Common myeloid progenitor, CD34-positive (primary cell): ENCODE data around the gene OR10K1.

ENCODE experiments used
- CTCF ChIA-PET: fragments of 350-600 bp; sonication (Branson Sonifier 250); formaldehyde crosslinking; loops from one replicate; lab custom pipeline; 2021; ENCODE audit warnings: antibody characterized with exemption; lab: Charles Lee
- POLR2A ChIA-PET: fragments of 350-600 bp; sonication (Branson Sonifier 250); formaldehyde crosslinking; loops from one replicate; lab custom pipeline; 2021; ENCODE audit warnings: antibody characterized with exemption; lab: Charles Lee
- DNase-seq, 3 donors: peaks; one replicate each; pipeline versions ENCODE4 v3.0.0 to v3.0.0-alpha.2; 2013
- H3K27ac ChIP-seq, 2 experiments: 1 replicate in 1 of 2; 2 replicates in 1 of 2; pipeline ENCODE4 v1.7.0; 2013; ENCODE audit warnings: inconsistent platforms in 2 of 2, low read length in 2 of 2, mild to moderate bottlenecking in 2 of 2, low read depth in 1 of 2, moderate library complexity in 1 of 2; ENCODE audit not compliant: severe bottlenecking in 2 of 2, insufficient read depth in 1 of 2, poor library complexity in 1 of 2
- H3K27me3 ChIP-seq, 5 experiments: replicated peaks in 2 of 5; 1 replicate in 3 of 5; 2 replicates in 2 of 5; pipeline versions ENCODE4 v1.6.1 to v1.7.0; 2013; ENCODE audit warnings: low read length in 4 of 5, mild to moderate bottlenecking in 2 of 5, moderate library complexity in 2 of 5, inconsistent platforms in 1 of 5; ENCODE audit not compliant: insufficient read depth in 5 of 5, control insufficient read depth in 4 of 5
- H3K36me3 ChIP-seq, 4 experiments: 1 replicate in 2 of 4; 2 replicates in 2 of 4; pipeline versions ENCODE4 v1.6.1 to v1.7.0; 2013; ENCODE audit warnings: low read length in 3 of 4, control low read depth in 1 of 4, mild to moderate bottlenecking in 1 of 4; ENCODE audit not compliant: control insufficient read depth in 4 of 4, insufficient read depth in 4 of 4
- H3K4me1 ChIP-seq, 4 experiments: 1 replicate in 3 of 4; 2 replicates in 1 of 4; pipeline versions ENCODE4 v1.6.1 to v1.7.1; 2013; ENCODE audit warnings: low read length in 3 of 4, mild to moderate bottlenecking in 3 of 4, control low read depth in 1 of 4, inconsistent platforms in 1 of 4, moderate library complexity in 1 of 4; ENCODE audit not compliant: control insufficient read depth in 4 of 4, insufficient read depth in 4 of 4; ENCODE audit errors: control extremely low read depth in 1 of 4
- H3K4me3 ChIP-seq, 7 experiments: 1 replicate in 4 of 7; 2 replicates in 3 of 7; pipeline versions ENCODE4 v1.5.1 to v1.7.0; 2013; ENCODE audit warnings: mild to moderate bottlenecking in 7 of 7, low read length in 6 of 7, moderate library complexity in 6 of 7, inconsistent platforms in 2 of 7, low read depth in 2 of 7, control low read depth in 1 of 7; ENCODE audit not compliant: insufficient read depth in 4 of 7, control insufficient read depth in 1 of 7; ENCODE audit errors: extremely low read depth in 1 of 7
- H3K9me3 ChIP-seq, 5 experiments: 1 replicate in 4 of 5; 2 replicates in 1 of 5; pipeline versions ENCODE4 v1.6.1 to v1.7.1; 2013; ENCODE audit warnings: low read length in 4 of 5, mild to moderate bottlenecking in 2 of 5, inconsistent platforms in 1 of 5, low read depth in 1 of 5, moderate library complexity in 1 of 5; ENCODE audit not compliant: control insufficient read depth in 4 of 5, insufficient read depth in 2 of 5; ENCODE audit errors: control extremely low read depth in 1 of 5

Gene OR10K1

GRCh38 chr1:158516966-158517365 is 55.3 kb downstream of the OR10K1 start:
- POLR2A ChIA-PET: no interaction called here
- Histone ChIP-seq H3K36me3 (no peaks in the 10 kb centered on the region), H3K27ac (no peak overlapping the region), H3K4me1 (no peaks in the 10 kb centered on the region), H3K9me3 (no peaks in the 10 kb centered on the region), H3K27me3 (peaks cover 0 to 7% (median 0%) of the 10 kb centered on the region in 5 experiments), H3K4me3 (no peak overlapping the region)
- DNase-seq: no peak
- CTCF ChIA-PET: no interaction called here
